ENCODE results near the gene PDE4B.

The PDE4B gene

GRCh38 chr1:65953170-65953569 lies 160.5 kb downstream of the PDE4B start:
- no peak overlapping the region for H3K27ac ChIP-seq (ENCODE audit: low read depth, low read length, poor library complexity, severe bottlenecking)
- H3K9me2 ChIP-seq (ENCODE audit: low read depth, low read length) = no peaks in the 10 kb centered on the region
- H2AFZ ChIP-seq (ENCODE audit: low read length) = no peak overlapping the region
- no peaks in the 10 kb centered on the region for H3K4me1 ChIP-seq (ENCODE audit: insufficient read depth, low read length, severe bottlenecking)
- no peak overlapping the region for H3K4me2 ChIP-seq (ENCODE audit: low read length)
- no peaks in the 10 kb centered on the region for H3K27me3 ChIP-seq (ENCODE audit: insufficient read depth, low read length)
- H3K9ac ChIP-seq (ENCODE audit: low read length) = no peak overlapping the region
- no peaks in the 10 kb centered on the region for H3K36me3 ChIP-seq (ENCODE audit: insufficient read depth, low read length)
- no peaks in the 10 kb centered on the region for H3K9me3 ChIP-seq (ENCODE audit: low read length)
- TF ChIP-seq CTCF (IDR thresholded peaks at IDR 0.05; ENCODE audit: low read length) (no peak), EZH2 (IDR thresholded peaks at IDR 0.05; ENCODE audit: borderline replicate concordance, low read length) (no peak)
- H3K79me2 ChIP-seq (ENCODE audit: insufficient read depth, low read length) = no peaks in the 10 kb centered on the region
- no peaks in the 10 kb centered on the region for H3F3A ChIP-seq (ENCODE audit: insufficient read depth, low read length)
- no peaks in the 10 kb centered on the region for H4K20me1 ChIP-seq (ENCODE audit: insufficient read depth, low read length)
- no peak overlapping the region for H3K4me3 ChIP-seq (ENCODE audit: low read depth, low read length, poor library complexity, severe bottlenecking)

GRCh38 chr1:65955071-65955470 lies 162.4 kb downstream of the PDE4B start:
- H3K27ac ChIP-seq (ENCODE audit: low read depth, low read length, poor library complexity, severe bottlenecking) = no peak overlapping the region
- no peak overlapping the region for H3K4me3 ChIP-seq (ENCODE audit: low read depth, low read length, poor library complexity, severe bottlenecking)
- H3K4me1 ChIP-seq (ENCODE audit: insufficient read depth, low read length, severe bottlenecking) = peaks cover 13% of the 10 kb centered on the region
- no peaks in the 10 kb centered on the region for H3K9me3 ChIP-seq (ENCODE audit: low read length)
- H3K36me3 ChIP-seq (ENCODE audit: insufficient read depth, low read length) = no peaks in the 10 kb centered on the region
- H3K9ac ChIP-seq (ENCODE audit: low read length) = no peak overlapping the region
- no peaks in the 10 kb centered on the region for H3K27me3 ChIP-seq (ENCODE audit: insufficient read depth, low read length)
- no peaks in the 10 kb centered on the region for H3K9me2 ChIP-seq (ENCODE audit: low read depth, low read length)
- no peaks in the 10 kb centered on the region for H3K79me2 ChIP-seq (ENCODE audit: insufficient read depth, low read length)
- TF ChIP-seq EZH2 (IDR thresholded peaks at IDR 0.05; ENCODE audit: borderline replicate concordance, low read length) = no peak
- TF ChIP-seq CTCF (IDR thresholded peaks at IDR 0.05; ENCODE audit: low read length) = no peak
- no peak overlapping the region for H2AFZ ChIP-seq (ENCODE audit: low read length)
- no peaks in the 10 kb centered on the region for H3F3A ChIP-seq (ENCODE audit: insufficient read depth, low read length)
- H4K20me1 ChIP-seq (ENCODE audit: insufficient read depth, low read length) = no peaks in the 10 kb centered on the region
- H3K4me2 ChIP-seq (ENCODE audit: low read length) = no peak overlapping the region

- Histone ChIP-seq H3K9me3 (ENCODE audit: low read length) (no peaks in the 10 kb centered on the region), H3K4me2 (ENCODE audit: low read length) (no peak overlapping the region), H3K79me2 (ENCODE audit: insufficient read depth, low read length) (no peaks in the 10 kb centered on the region), H2AFZ (ENCODE audit: low read length) (no peak overlapping the region), H3K27me3 (ENCODE audit: insufficient read depth, low read length) (no peaks in the 10 kb centered on the region), H3K9ac (ENCODE audit: low read length) (no peak overlapping the region), H3K36me3 (ENCODE audit: insufficient read depth, low read length) (no peaks in the 10 kb centered on the region), H3K4me3 (ENCODE audit: low read depth, low read length, poor library complexity, severe bottlenecking) (no peak overlapping the region), H3F3A (ENCODE audit: insufficient read depth, low read length) (no peaks in the 10 kb centered on the region), H3K27ac (ENCODE audit: low read depth, low read length, poor library complexity, severe bottlenecking) (no peak overlapping the region), H4K20me1 (ENCODE audit: insufficient read depth, low read length) (no peaks in the 10 kb centered on the region), H3K9me2 (ENCODE audit: low read depth, low read length) (no peaks in the 10 kb centered on the region), H3K4me1 (ENCODE audit: insufficient read depth, low read length, severe bottlenecking) (peaks cover 16% of the 10 kb centered on the region)
- TF ChIP-seq CTCF (IDR thresholded peaks at IDR 0.05; ENCODE audit: low read length) (no peak), EZH2 (IDR thresholded peaks at IDR 0.05; ENCODE audit: borderline replicate concordance, low read length) (no peak)
Observed at GRCh38 chr1:65955503-65955902, 162.8 kb downstream of the PDE4B start.
